Lung (tissue), 12 donors: ENCODE measurements around the gene PCDHB13. TPM values are rescaled to one million over a fixed set of nuclear protein-coding genes. Genes with fewer than 3 reads are reported as not detected.
"Not testable (repeated sequence)": the region's sequence is repeated elsewhere in the genome, so short reads cannot be mapped to it uniquely, and the experiment has no call there.

ENCODE experiments used
- ATAC-seq: fragments of 200-7000 bp; cut with Tn5 transposase; one replicate; pipeline ENCODE4 v1.9.1; 2020; ENCODE audit warnings: moderate number of reproducible peaks; ENCODE audit not compliant: insufficient read depth, low FRiP score
- DNase-seq, 3 donors: peaks; one replicate each; pipeline ENCODE4 v3.0.0-alpha.2; 2013 to 2017
- H3K27ac ChIP-seq, 2 donors: one replicate each; pipeline ENCODE4 v1.5.1; 2013; ENCODE audit warnings: mild to moderate bottlenecking in 2 of 2, moderate library complexity in 2 of 2, control low read depth in 1 of 2, inconsistent platforms in 1 of 2, low read depth in 1 of 2, low read length in 1 of 2
- H3K27me3 ChIP-seq, 3 donors: one replicate each; pipeline ENCODE4 v1.5.1; 2013; ENCODE audit warnings: low read length in 2 of 3; ENCODE audit not compliant: control insufficient read depth in 3 of 3, insufficient read depth in 3 of 3
- H3K36me3 ChIP-seq, 4 donors: one replicate each; pipeline ENCODE4 v1.5.1; 2013; ENCODE audit warnings: low read length in 4 of 4, mild to moderate bottlenecking in 1 of 4, moderate library complexity in 1 of 4; ENCODE audit not compliant: control insufficient read depth in 4 of 4, insufficient read depth in 4 of 4
- H3K4me1 ChIP-seq, 5 donors: one replicate each; pipeline ENCODE4 v1.5.1; 2013; ENCODE audit warnings: low read length in 5 of 5, mild to moderate bottlenecking in 2 of 5, moderate library complexity in 1 of 5; ENCODE audit not compliant: control insufficient read depth in 5 of 5, insufficient read depth in 5 of 5
- H3K4me3 ChIP-seq: one replicate; pipeline ENCODE4 v1.5.1; 2013; ENCODE audit warnings: mild to moderate bottlenecking, control low read depth, moderate library complexity
- H3K9ac ChIP-seq, 2 donors: one replicate each; pipeline ENCODE4 v1.5.1; 2013; ENCODE audit warnings: low read length in 2 of 2, control low read depth in 1 of 2; ENCODE audit not compliant: insufficient read depth in 1 of 2
- H3K9me3 ChIP-seq, 4 donors: one replicate each; pipeline ENCODE4 v1.5.1; 2013; ENCODE audit warnings: low read length in 3 of 4, mild to moderate bottlenecking in 1 of 4, moderate library complexity in 1 of 4; ENCODE audit not compliant: control insufficient read depth in 4 of 4, insufficient read depth in 3 of 4
- CTCF ChIP-seq: IDR thresholded peaks from 2 replicates; pipeline ENCODE4 v1.5.1; 2012; ENCODE audit warnings: mild to moderate bottlenecking; ENCODE audit errors: control extremely low read depth, extremely low read depth
- WGBS, 2 donors: extraction: QIAGEN DNeasy Blood & Tissue Kit; methylation state at CpG; one replicate each; pipeline ENCODE4 v1.1.7; 2013; 5-methylcytosine and 5-hydroxymethylcytosine counted together
- polyA plus RNA-seq, 2 donors: library from polyadenylated mRNA; stranded (reverse); fragments of 200-250 nt; gene quantifications; one replicate each; pipeline ENCODE4 v1.2.1, GENCODE V29; 2013
- total RNA-seq, 2 donors: library from RNA; depleted of rRNA in 1 of 2; stranded (reverse); fragments of >200 nt in 1 of 2; gene quantifications; one replicate each; pipeline ENCODE4 v1.2.1, GENCODE V29; 2014 to 2021
- donor health status: control.
- donor health status: control.
- donor health status: Bipolar disorder and iron deficiency.
- donor health status: healthy.
- donor health status: DM: yes; HTN: yes; CAD: no.

PCDHB13 gene
- total and polyA plus RNA-seq, 4 donors = 0.58 to 7.7 (median 2.0) TPM

DNA sequence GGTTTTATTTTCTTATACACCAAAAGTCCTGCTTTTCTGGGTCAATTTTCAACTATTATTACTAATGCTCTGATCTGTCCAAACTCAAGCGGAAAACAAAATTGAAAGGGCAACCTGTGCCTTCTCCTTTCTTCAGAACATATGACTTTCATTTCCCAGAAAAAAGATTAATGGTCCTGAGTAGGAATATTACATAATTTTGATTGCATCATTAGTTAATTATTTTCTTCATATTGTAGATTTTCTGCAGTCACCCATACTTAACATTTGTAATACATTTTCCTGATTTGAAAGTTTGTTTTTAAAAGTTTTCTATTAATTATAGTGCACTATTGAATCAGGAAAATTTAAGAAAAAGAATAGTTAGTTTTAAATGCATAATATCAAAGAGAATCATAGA lies 37.8 kb upstream of the PCDHB13 start:
- no peak for TF ChIP-seq CTCF
- H3K9me3 ChIP-seq = peaks cover 6 to 40% (median 26%) of the 10 kb centered on the region in 4 donors
- DNase-seq (no peak), ATAC-seq (no peak)
- H3K27ac ChIP-seq = no peak overlapping the region
- H3K9ac ChIP-seq = no peak overlapping the region
- peaks cover 0 to 4% (median 3%) of the 10 kb centered on the region in 3 donors for H3K27me3 ChIP-seq
- H3K4me1 ChIP-seq = no peaks in the 10 kb centered on the region
- H3K36me3 ChIP-seq = peaks cover 0 to 3% (median 0%) of the 10 kb centered on the region in 4 donors
- WGBS, 2 donors = 49 to 68% methylated on average over 1 of the region's 1 CpG
- H3K4me3 ChIP-seq = no peak overlapping the region

DNA sequence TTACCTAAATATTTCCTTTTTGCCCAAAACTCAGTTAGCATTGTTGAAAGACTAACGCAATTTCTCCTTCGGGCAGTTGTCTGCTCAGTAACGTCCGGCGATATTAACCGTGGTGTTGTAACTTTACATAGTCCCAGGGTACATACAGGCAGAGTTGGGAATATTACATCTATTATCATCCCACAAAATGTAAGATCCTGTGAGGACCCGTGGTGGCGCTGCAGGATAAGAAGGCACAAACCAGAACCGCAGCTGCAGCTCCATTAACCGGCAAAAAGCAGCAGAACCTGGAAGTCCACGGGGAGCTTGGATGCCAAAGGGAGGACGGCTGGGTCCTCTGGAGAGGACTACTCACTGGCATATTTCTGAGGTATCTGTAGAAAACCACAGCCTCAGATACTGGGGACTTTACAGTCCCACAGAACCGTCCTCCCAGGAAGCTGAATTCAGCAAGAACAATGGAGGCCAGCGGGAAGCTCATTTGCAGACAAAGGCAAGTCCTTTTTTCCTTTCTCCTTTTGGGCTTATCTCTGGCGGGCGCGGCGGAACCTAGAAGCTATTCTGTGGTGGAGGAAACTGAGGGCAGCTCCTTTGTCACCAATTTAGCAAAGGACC lies 36.0 kb upstream of the PCDHB13 start, which contains the start of gene PCDHB8:
PCDHB8 (plus strand) TSS at position 214 of the 615 bp plus-strand sequence; CDS start at position 459, 245 bp downstream.
- ATAC-seq, H3K36me3 ChIP-seq, H3K9ac ChIP-seq, H3K27ac ChIP-seq, H3K4me1 ChIP-seq, H3K4me3 ChIP-seq, H3K27me3 ChIP-seq: not testable (repeated sequence)
- WGBS, 2 donors = 26 to 32% methylated on average over 14 to 15 of the region's 18 CpGs
- peak in 1 of 3 donors; percentile 31 for DNase-seq
- H3K9me3 ChIP-seq = peaks cover 4 to 44% (median 29%) of the 10 kb centered on the region in 4 donors

DNA sequence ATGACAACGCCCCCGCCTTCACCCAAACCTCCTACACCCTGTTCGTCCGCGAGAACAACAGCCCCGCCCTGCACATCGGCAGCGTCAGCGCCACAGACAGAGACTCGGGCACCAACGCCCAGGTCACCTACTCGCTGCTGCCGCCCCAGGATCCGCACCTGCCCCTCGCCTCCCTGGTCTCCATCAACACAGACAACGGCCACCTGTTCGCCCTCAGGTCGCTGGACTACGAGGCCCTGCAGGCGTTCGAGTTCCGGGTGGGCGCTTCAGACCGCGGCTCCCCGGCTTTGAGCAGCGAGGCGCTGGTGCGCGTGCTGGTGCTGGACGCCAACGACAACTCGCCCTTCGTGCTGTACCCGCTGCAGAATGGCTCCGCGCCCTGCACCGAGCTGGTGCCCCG lies 34.3 kb upstream of the PCDHB13 start:
- not testable (repeated sequence) for H3K27me3 ChIP-seq, DNase-seq, H3K27ac ChIP-seq, H3K4me1 ChIP-seq, H3K9ac ChIP-seq, H3K4me3 ChIP-seq, H3K36me3 ChIP-seq, ATAC-seq
- WGBS, 2 donors = 35 to 38% methylated on average over 30 to 35 of the region's 39 CpGs
- H3K9me3 ChIP-seq = peaks cover 0 to 43% (median 26%) of the 10 kb centered on the region in 4 donors

DNA sequence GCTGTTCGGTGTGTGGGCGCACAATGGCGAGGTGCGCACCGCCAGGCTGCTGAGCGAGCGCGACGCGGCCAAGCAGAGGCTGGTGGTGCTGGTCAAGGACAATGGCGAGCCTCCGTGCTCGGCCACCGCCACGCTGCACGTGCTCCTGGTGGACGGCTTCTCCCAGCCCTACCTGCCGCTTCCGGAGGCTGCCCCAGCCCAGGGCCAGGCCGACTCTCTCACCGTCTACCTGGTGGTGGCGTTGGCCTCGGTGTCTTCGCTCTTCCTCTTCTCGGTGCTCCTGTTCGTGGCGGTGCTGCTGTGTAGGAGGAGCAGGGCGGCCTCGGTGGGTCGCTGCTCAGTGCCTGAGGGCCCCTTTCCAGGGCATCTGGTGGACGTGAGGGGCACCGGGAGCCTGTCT lies 33.8 kb upstream of the PCDHB13 start:
- not testable (repeated sequence) for ATAC-seq, H3K27me3 ChIP-seq

DNA sequence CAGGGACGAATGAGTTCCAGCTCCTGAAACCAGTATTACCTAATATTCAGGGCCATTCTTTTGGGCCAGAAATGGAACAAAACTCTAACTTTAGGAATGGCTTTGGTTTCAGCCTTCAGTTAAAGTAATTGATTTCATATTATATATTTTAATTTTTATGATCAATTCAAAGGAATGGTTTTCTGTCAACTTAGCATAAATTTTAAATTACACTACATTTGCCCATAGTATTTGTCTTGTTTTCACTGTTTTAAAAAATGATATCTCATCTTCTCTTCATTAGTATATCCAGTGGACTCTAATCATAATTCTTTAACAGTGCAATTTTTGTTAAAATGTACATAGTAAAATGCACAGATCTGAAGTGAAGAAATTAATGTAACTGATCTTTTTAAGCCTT lies 33.4 kb upstream of the PCDHB13 start:
- Histone ChIP-seq H3K4me1 (peaks cover 0 to 1% (median 0%) of the 10 kb centered on the region in 5 donors), H3K36me3 (peaks cover 0 to 3% (median 0%) of the 10 kb centered on the region in 4 donors), H3K27me3 (peaks cover 0 to 4% (median 3%) of the 10 kb centered on the region in 3 donors), H3K9ac (no peak overlapping the region), H3K9me3 (peaks cover 4 to 39% (median 24%) of the 10 kb centered on the region in 4 donors), H3K27ac (no peak overlapping the region), H3K4me3 (no peak overlapping the region)
- TF ChIP-seq CTCF = no peak
- 29 to 41% methylated on average over 1 of the region's 1 CpG for WGBS, 2 donors
- DNase-seq (no peak), ATAC-seq (no peak)

More for the DNA sequence above, 33.8 kb upstream of the PCDHB13 start:
- peaks cover 4 to 43% (median 25%) of the 10 kb centered on the region in 4 donors for H3K9me3 ChIP-seq
- not testable (repeated sequence) for DNase-seq, H3K9ac ChIP-seq, H3K27ac ChIP-seq, H3K36me3 ChIP-seq, H3K4me3 ChIP-seq, H3K4me1 ChIP-seq
- 21 to 26% methylated on average over 15 to 32 of the region's 32 CpGs for WGBS, 2 donors
